ENCODE measurements around the gene TMED4.
"Not testable (repeated sequence)": the region's sequence is repeated elsewhere in the genome, so short reads cannot be mapped to it uniquely, and the experiment has no call there.

TMED4 gene

GRCh38 chr7:44607141-44608068 lies 25.4 kb upstream of the TMED4 start:
- no peak for DNase-seq

DNA sequence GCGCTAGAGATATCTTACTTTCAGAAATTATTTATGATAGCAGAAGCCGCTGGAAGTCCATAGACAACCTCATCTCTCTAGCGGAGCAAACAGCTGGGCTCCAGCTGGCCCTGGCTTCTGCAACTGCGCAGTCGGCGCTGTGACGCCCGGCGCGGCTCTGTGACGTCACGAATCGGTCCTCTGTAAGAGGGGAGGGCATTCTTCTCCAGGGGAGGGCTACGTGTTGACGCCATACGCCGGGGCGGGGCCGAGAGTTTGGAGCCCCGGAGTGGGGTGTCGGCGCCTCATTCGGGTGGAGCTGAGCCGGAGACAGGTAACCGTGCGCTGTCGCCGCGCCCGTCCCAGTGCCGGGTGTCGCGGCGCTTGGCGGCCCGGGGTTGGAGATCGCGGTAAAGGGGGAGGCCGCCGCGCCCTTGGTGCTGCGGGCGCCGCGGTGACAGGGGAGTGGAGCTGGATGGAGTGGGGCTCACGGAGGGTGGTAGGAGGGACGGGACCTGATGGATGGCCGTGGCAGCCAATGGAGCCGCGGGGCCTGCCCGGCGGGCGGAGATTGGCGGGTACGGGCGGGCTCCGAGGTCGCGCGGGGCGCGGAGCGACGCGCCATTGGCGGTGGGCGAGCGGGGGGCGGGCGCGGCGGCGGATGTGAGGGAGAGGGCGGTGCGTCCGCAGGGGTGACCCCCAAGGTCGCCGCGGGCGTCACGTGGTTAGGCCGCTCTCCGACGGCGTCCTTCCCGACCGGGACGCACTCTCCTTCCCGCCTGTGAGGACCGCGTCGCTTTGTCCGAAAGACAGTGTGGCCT lies 24.5 kb upstream of the TMED4 start, which contains the start of gene OGDH:
TSS of gene OGDH (plus strand) at position 287 of the 800 bp plus-strand sequence. CDS start 17,717 bp downstream, outside the sequence.
- peak; percentile 99 to 100 for DNase-seq

GRCh38 chr7:44604941-44605340 lies 22.9 kb upstream of the TMED4 start:
- no peak for DNase-seq

- no peak for DNase-seq
Measured at GRCh38 chr7:44603193-44603592, 21.2 kb upstream of the TMED4 start.

GRCh38 chr7:44602576-44602910 lies 20.5 kb upstream of the TMED4 start:
- no peak for DNase-seq

DNA sequence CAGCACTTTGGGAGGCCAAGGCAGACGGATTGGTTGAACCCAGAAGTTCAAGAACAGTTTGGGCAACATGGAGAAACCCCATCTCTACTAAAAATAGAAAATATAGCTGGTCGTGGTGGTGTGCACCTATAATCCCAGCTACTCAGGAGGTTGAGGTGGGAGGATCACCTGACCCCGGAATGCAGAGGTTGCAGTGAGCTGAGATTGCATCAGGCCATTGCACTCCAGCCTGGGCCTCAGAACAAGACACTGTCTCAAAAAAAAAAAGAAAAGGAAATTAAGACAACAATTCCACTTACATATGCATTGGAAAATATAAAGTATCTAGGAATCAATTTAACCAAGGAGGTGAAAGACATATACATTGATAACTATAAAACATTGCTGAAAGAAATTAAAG lies 17.2 kb upstream of the TMED4 start:
- DNase-seq: no peak

DNA sequence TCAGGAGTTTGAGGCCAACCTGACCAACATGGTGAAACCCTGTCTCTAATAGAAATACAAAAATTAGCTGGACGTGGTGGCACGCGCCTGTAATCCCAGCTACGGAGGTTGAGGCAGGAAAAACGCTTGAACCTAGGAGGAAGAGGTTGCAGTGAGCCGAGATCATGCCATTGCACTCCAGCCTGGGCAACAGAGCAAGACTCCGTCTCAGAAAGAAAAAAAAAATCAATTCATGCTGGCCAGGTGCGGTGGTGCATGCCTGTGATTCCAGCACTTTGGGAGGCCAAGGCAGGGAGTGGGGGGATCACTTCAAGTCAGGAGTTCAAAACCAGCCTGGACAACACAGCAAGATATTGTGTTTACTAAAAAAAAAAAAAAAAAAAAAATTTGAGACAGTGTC lies 15.2 kb upstream of the TMED4 start:
- DNase-seq: not testable (repeated sequence)

DNA sequence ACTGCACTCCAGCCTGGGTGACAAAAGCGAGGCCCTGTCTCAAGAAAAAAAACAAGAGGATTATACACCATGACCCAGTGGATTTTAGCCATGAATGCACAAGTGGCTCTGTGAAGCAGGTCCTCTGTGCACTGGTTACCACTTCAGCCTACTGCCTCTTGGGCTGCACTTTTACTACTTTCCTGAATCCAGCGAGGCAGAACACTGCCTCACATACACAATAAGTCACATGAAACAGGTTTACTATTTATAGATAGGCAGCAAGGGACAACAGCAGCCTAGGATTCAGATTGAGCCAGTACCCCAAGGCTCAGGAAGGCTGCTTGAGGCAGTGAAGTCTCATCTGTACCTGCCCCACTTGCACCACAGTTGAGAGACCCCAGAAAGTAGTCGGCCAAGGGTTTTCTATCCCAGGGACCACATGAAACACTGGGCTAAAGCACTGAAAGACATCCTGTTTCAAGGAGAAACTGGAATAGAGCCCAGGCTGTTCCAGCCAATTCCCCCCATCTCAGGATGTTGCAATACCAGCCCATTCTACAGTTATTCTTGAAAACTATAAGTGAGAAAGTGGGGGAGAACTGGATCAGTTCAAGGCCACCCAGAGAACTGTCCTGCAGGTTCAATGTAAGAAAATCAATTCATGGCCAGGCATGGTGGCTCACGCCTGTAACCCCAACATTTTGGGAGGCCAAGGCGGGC lies 14.1 kb upstream of the TMED4 start:
- no peak for DNase-seq

GRCh38 chr7:44590910-44591309 lies 8.9 kb upstream of the TMED4 start:
- DNase-seq: no peak

DNA sequence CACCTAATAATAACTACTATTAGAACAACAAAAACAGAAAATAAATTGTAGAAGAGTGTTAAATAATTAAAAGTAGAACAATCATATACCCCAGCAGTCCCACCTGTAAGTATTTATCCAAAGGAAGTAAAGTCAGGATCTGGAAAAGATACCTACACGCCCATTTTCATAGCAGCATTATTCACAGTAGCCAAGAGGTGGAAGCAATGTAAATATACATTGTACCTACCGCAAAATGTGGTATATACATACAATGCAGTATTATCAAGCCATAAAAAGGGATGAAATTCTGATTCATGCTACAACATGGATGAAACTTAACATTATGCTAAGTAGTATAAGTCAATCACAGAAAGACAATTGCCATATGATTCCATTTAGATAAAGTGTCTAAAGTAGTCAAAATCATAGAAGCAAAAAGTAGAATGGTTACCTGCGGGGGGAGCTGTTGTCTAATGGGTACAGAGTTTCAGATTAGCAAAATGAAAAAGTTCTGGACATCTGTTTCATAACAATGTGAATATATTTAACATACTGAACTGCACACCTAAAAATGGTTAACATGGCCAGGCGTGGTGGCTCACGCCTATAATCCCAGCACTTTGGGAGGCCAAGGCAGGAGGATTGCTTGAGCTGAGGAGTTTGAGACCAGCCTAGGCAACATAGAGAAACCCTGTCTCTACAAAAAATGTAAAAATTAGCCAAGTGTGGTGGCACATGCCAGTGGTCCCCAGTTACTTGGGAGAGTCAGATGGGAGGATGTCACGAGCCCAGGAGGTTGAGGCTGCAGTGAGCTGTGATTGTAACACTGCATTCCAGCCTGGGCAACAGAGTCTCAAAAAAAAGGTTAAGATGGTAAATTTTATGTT lies 6.0 kb upstream of the TMED4 start:
- peak; percentile 47 to 72 for DNase-seq

DNA sequence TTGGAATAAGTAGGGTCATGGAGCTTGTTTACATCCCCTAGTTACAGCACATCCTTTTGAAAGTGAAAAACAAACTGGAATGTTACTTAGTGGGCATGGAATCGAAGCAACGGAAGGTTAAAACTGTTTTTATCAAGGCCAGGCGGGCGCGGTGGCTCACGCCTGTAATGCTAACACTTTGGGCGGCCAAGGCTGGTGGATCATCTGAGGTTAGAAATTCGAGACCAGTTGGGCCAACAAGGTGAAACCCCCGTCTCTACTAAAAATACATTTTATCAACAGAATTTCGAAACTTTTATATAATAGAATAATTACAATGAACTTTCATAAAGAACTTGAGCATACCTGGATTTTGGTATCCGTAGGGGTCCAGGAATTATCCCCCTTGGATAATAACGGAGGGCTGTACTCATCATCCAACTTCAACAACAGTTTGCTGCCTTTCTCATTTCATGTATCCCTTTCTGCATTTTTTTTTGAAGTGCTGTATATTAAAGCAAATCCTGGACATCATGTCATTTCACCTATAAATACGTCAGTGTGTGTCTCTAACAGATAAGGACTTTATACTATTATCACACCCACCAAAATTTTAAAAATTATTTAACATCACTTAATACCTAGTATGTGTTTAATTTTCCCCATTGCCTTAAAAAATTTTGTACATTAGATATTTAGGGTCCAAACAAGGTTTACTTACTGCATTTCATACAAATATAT lies 1.3 kb upstream of the TMED4 start:
- no peak for DNase-seq

DNA sequence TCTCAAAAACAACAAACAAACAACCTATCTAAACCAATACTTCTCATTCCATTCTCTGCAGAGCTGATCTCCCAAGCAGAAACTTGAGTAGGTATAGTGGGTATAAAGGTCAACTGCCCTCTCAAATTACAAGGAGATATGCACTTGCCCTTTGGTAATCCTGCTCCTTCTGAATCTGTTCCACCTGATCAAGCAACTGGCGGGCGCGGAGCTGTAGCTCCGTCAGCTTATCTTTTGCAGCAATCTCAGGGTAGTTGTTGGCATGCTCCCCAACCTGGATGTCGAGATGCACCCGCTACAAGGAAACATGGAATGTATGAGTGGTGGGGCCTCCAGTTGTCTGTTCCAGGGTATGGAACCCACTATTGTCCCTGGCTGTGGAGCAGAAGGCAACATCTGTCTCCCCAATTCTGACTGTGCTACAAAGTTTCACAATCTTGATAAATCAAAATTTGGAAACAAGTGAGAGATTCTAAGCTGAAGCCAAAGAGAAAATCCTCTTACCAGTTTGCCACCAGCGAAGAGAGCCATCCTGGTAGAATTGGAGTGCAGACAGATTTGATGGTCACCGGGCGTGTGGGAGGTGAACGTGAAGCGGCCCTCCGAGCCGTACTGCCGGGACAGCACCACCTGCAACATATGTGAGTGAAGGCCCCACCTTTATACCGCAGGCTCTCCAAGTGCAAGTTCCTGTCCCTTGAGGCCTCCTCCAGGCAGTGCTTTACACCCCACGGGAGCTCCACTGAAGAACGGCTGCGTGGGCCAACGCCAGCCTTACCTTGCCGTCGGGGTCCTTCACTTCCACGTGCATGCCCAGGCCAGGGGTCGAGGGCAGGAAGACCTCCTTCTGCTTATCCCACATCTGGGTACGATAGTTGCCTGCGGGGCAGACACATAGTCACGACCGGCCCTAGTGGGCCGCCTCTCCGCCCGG lies 819 bp downstream of the TMED4 start:
- DNase-seq: peak; percentile 49 to 50

GRCh38 chr7:44576228-44576627 lies 5.8 kb downstream of the TMED4 start:
- DNase-seq: no peak

DNA sequence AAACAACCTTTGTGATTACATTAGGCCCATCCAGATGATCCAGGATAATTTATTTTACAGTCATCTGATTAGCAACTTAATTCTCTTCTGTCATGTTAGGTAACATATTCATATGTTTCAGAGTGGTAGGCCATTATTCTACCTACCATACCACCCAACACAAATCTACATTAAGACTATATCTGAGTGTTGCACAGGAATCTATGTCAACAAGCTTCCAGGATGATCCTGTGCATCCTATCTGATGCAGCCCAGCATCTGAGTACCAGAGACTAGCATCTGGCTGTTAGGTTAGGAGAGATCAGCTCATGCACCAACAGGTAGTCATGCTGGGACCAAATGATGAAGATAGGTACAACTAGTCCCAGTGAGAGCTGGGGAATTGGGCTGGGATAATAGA lies 7.0 kb downstream of the TMED4 start:
- DNase-seq: no peak

GRCh38 chr7:44574287-44574872 lies 7.7 kb downstream of the TMED4 start:
- DNase-seq: no peak

DNA sequence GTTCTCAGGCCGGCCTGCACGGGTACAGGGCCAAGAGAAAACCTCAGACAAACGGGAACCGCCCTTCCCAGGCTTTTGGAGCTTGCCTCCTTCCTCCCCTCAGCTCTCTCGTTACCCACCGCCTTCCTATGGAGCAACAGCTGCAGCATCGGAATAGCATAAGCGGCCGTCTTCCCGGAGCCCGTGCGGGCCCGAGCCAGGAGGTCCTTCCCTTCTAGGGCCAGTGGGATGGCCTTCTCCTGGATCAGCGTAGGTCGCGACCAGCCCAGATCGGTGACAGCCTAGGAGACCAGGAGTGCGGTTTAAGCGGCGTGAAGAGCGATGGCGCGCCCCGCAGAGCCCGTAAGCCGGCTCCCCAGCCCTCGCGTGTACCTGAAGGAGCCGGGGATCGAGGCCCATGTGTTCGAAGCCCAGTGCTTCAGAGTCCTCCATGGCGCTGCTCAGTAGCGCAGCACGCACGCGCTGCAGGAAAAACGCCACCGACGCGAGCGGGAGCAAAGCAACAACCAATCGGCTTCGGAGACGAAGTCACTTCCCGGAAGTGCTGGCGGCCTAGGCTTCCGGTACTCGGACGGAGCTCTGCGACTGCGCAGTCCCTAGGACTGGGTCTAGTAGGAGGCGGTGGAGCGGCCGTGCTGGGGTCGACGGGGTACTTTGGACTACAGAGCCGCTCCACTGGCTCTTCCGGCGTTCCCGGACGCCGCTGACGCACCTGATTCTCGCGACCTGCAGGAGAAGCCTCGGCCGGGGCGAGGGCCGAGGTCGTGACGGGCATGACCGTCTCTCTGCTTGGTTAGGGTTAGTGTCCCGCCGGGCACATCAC lies 8.4 kb downstream of the TMED4 start, which contains the start of gene DDX56:
TSS of gene DDX56 (minus strand) at position 445 of the 823 bp plus-strand sequence. CDS start at position 432, 13 bp downstream.
- DNase-seq: peak; percentile 93 to 95

- no peak for DNase-seq
Measured at GRCh38 chr7:44572771-44573170, 9.3 kb downstream of the TMED4 start.

DNA sequence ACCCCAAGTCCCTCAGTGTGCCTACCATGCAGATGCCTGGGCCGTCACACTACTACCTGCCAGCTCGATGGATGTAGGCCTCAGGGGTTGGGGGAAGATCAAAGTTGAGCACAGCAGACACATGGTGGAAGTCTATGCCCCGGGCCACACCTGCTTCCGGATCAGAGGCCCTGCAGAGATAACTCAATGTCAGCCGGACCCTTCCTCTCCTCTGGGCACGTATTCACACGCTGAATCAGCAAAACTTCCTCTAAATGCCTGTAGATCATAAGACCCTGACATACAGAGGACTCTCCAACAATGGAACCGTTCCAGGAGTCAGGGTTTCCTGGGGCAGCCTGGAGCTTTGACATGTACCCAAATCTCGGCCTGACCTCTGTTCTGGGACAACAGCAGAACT lies 12.1 kb downstream of the TMED4 start:
- DNase-seq: no peak

Measured in stimulated activated CD4-positive, alpha-beta T cell treated with anti-CD3 and anti-CD28 coated beads, Interleukin-2, amount 100 ng/mL, for 24 hours (primary cell).